IMR-90 (cell line): ENCODE results near the gene RAB19. TPM values are rescaled to one million over a fixed set of nuclear protein-coding genes. Genes with fewer than 3 reads are reported as not detected.

ENCODE experiments used
- ATAC-seq: fragments of 200-7000 bp; cut with Tn5 transposase; 2 replicates; pipeline ENCODE4 v1.9.1; 2020; ENCODE audit warnings: low read depth, mild to moderate bottlenecking, moderate library complexity
- BruUV-seq: library from RNA; stranded (reverse); fragments of 400-500 nt; replicated peaks from 2 replicates; lab custom pipeline; 2021; lab: Mats Ljungman, UMichigan
- CTCF ChIA-PET: fragments of 300-600 bp; formaldehyde crosslinking; extraction: SDS; loops from one replicate; lab custom pipeline; 2021; ENCODE audit warnings: antibody characterized with exemption; lab: Yijun Ruan, JAX
- POLR2A ChIA-PET: fragments of 300-600 bp; sonication (Branson Sonifier 250); formaldehyde crosslinking; loops from one replicate; lab custom pipeline; 2022; ENCODE audit warnings: antibody characterized with exemption; ENCODE audit not compliant: unreplicated experiment; lab: Charles Lee
- DNase-seq: peaks from one replicate; pipeline ENCODE4 v3.0.0; 2013
- H2AFZ ChIP-seq: replicated peaks from 2 replicates; pipeline ENCODE3; 2013; ENCODE audit warnings: low read length, mild to moderate bottlenecking; ENCODE audit not compliant: poor library complexity
- H2AK5ac ChIP-seq: 2 replicates; pipeline ENCODE4 v1.6.1; 2013; ENCODE audit warnings: low read depth, low read length, inconsistent platforms
- H2AK9ac ChIP-seq: replicated peaks from 2 replicates; pipeline ENCODE3; 2013; ENCODE audit warnings: mild to moderate bottlenecking, low read depth, low read length, moderate library complexity; ENCODE audit not compliant: poor library complexity
- H2BK120ac ChIP-seq: 2 replicates; pipeline ENCODE4 v1.6.1; 2013; ENCODE audit warnings: low read depth, low read length, inconsistent platforms
- H2BK15ac ChIP-seq: 3 replicates; pipeline ENCODE4 v1.6.1; 2013; ENCODE audit warnings: low read depth, low read length, inconsistent platforms
- H2BK20ac ChIP-seq: 2 replicates; pipeline ENCODE4 v1.6.1; 2013; ENCODE audit warnings: low read depth, mild to moderate bottlenecking, inconsistent platforms, low read length, moderate library complexity
- H2BK5ac ChIP-seq: 2 replicates; pipeline ENCODE4 v1.6.1; 2013; ENCODE audit warnings: mild to moderate bottlenecking, low read depth, low read length, inconsistent platforms; ENCODE audit not compliant: poor library complexity, severe bottlenecking
- H3K14ac ChIP-seq: replicated peaks from 2 replicates; pipeline ENCODE4 v1.6.1; 2013; ENCODE audit warnings: low read depth, low read length, inconsistent platforms
- H3K18ac ChIP-seq: 2 replicates; pipeline ENCODE4 v1.6.1; 2013; ENCODE audit warnings: low read depth, low read length, control low read depth
- H3K23ac ChIP-seq: 2 replicates; pipeline ENCODE4 v1.6.1; 2013; ENCODE audit warnings: low read depth, low read length, inconsistent platforms
- H3K27ac ChIP-seq: 2 replicates; pipeline ENCODE4 v1.5.1; 2013; ENCODE audit warnings: mild to moderate bottlenecking, control low read depth, low read length; ENCODE audit not compliant: insufficient read depth
- H3K27me3 ChIP-seq: 2 replicates; pipeline ENCODE4 v1.6.1; 2013; ENCODE audit warnings: low read length; ENCODE audit not compliant: control insufficient read depth, insufficient read depth
- H3K36me3 ChIP-seq: 2 replicates; pipeline ENCODE4 v1.6.1; 2013; ENCODE audit warnings: low read length, mixed read lengths; ENCODE audit not compliant: control insufficient read depth, insufficient read depth
- H3K4ac ChIP-seq: 2 replicates; pipeline ENCODE4 v1.6.1; 2013; ENCODE audit warnings: low read depth, low read length, inconsistent platforms
- H3K4me1 ChIP-seq: 2 replicates; pipeline ENCODE4 v1.6.1; 2013; ENCODE audit warnings: low read length, mixed read lengths; ENCODE audit not compliant: control insufficient read depth, insufficient read depth
- H3K4me2 ChIP-seq: 2 replicates; pipeline ENCODE4 v1.6.1; 2013; ENCODE audit warnings: low read depth, mild to moderate bottlenecking, control low read depth, low read length, moderate library complexity
- H3K4me3 ChIP-seq: 2 replicates; pipeline ENCODE4 v1.5.1; 2013; ENCODE audit warnings: low read depth, mild to moderate bottlenecking, control low read depth, low read length, moderate library complexity; ENCODE audit not compliant: insufficient read depth
- H3K56ac ChIP-seq: 2 replicates; pipeline ENCODE4 v1.6.1; 2013; ENCODE audit warnings: low read length, inconsistent platforms; ENCODE audit not compliant: insufficient read depth; ENCODE audit errors: extremely low read depth
- H3K79me1 ChIP-seq, 2 experiments: 2 replicates each; pipeline ENCODE4 v1.6.1; 2013; ENCODE audit warnings: low read length in 2 of 2, inconsistent platforms in 1 of 2, low read depth in 1 of 2
- H3K9ac ChIP-seq: 2 replicates; pipeline ENCODE4 v1.6.1; 2013; ENCODE audit warnings: low read depth, low read length, control low read depth
- H3K9me1 ChIP-seq: 2 replicates; pipeline ENCODE4 v1.6.1; 2013; ENCODE audit warnings: low read length, inconsistent platforms; ENCODE audit not compliant: insufficient read depth
- H3K9me3 ChIP-seq: 2 replicates; pipeline ENCODE4 v1.6.1; 2013; ENCODE audit warnings: low read length; ENCODE audit not compliant: control insufficient read depth, insufficient read depth
- H4K20me1 ChIP-seq: 2 replicates; pipeline ENCODE4 v1.6.1; 2013; ENCODE audit warnings: low read length, inconsistent platforms; ENCODE audit not compliant: insufficient read depth
- H4K5ac ChIP-seq: 2 replicates; pipeline ENCODE4 v1.6.1; 2013; ENCODE audit warnings: mild to moderate bottlenecking, low read depth, low read length, control low read depth
- H4K8ac ChIP-seq, 2 experiments: 2 replicates each; pipeline ENCODE4 v1.6.1; 2013; ENCODE audit warnings: low read depth in 2 of 2, low read length in 2 of 2, control low read depth in 1 of 2, inconsistent platforms in 1 of 2
- H4K91ac ChIP-seq: 2 replicates; pipeline ENCODE4 v1.6.1; 2013; ENCODE audit warnings: low read depth, low read length, inconsistent platforms; ENCODE audit not compliant: insufficient read depth
- BHLHE40 ChIP-seq: fragments of 150-350 bp; IDR thresholded peaks from 2 replicates; pipeline ENCODE4 v1.6.1; 2016; ENCODE audit warnings: mild to moderate bottlenecking, low read depth, low read length
- CEBPB ChIP-seq: IDR thresholded peaks from 2 replicates; pipeline ENCODE4 v1.6.1; 2012; ENCODE audit warnings: low read depth, low read length, improper control_type of control experiment
- CHD1 ChIP-seq: IDR thresholded peaks from 2 replicates; pipeline ENCODE4 v1.6.1; 2012; ENCODE audit warnings: low read depth, low read length, improper control_type of control experiment
- CTCF ChIP-seq: conservative IDR thresholded peaks from 2 replicates; pipeline ENCODE4 v1.5.1; 2012; ENCODE audit warnings: mild to moderate bottlenecking, low read depth, low read length, improper control_type of control experiment
- ELK1 ChIP-seq: fragments of 150-350 bp; IDR thresholded peaks from 2 replicates; pipeline ENCODE4 v1.6.1; 2016; ENCODE audit warnings: low read depth, mild to moderate bottlenecking, low read length, moderate library complexity, borderline replicate concordance
- FOS ChIP-seq: fragments of 150-350 bp; IDR thresholded peaks from 2 replicates; pipeline ENCODE4 v1.6.1; 2016; ENCODE audit warnings: low read depth, low read length
- MAFK ChIP-seq: IDR thresholded peaks from 2 replicates; pipeline ENCODE4 v1.6.1; 2012; ENCODE audit warnings: low read depth, low read length, improper control_type of control experiment
- MAZ ChIP-seq: IDR thresholded peaks from 2 replicates; pipeline ENCODE4 v1.6.1; 2012; ENCODE audit warnings: low read depth, mild to moderate bottlenecking, low read length, improper control_type of control experiment, moderate library complexity, borderline replicate concordance
- MXI1 ChIP-seq: IDR thresholded peaks from 2 replicates; pipeline ENCODE4 v1.6.1; 2012; ENCODE audit warnings: low read depth, mild to moderate bottlenecking, low read length, moderate library complexity, borderline replicate concordance
- NFE2L2 ChIP-seq: fragments of 150-350 bp; IDR thresholded peaks from 2 replicates; pipeline ENCODE4 v1.6.1; 2016; ENCODE audit warnings: low read depth, mild to moderate bottlenecking, low read length
- POLR2A ChIP-seq: IDR thresholded peaks from 2 replicates; pipeline ENCODE4 v1.6.1; 2012; ENCODE audit warnings: mild to moderate bottlenecking, low read depth, low read length
- RAD21 ChIP-seq: IDR thresholded peaks from 2 replicates; pipeline ENCODE4 v1.6.1; 2012; ENCODE audit warnings: low read length, improper control_type of control experiment
- RCOR1 ChIP-seq: IDR thresholded peaks from 2 replicates; pipeline ENCODE4 v1.6.1; 2012; ENCODE audit warnings: mild to moderate bottlenecking, low read length, improper control_type of control experiment; ENCODE audit not compliant: insufficient replicate concordance
- RFX5 ChIP-seq: IDR thresholded peaks from 2 replicates; pipeline ENCODE4 v1.8.0; 2012; ENCODE audit warnings: low read depth, mild to moderate bottlenecking, low read length, moderate library complexity
- SMC3 ChIP-seq: fragments of 150-350 bp; IDR thresholded peaks from 2 replicates; pipeline ENCODE4 v1.6.1; 2016; ENCODE audit warnings: low read depth, mild to moderate bottlenecking, antibody characterized with exemption, low read length, moderate library complexity
- USF2 ChIP-seq: fragments of 150-350 bp; IDR thresholded peaks from 2 replicates; pipeline ENCODE4 v1.6.1; 2017; ENCODE audit warnings: mild to moderate bottlenecking, antibody characterized with exemption, low read length, low read depth
- WGBS, 2 experiments: methylation state at CpG; one replicate each; pipeline versions ENCODE4 v1.1.5 to v1.1.7; 2013; ENCODE audit warnings: missing lambda C conversion rate in 2 of 2; ENCODE audit not compliant: insufficient read length in 1 of 2; ENCODE audit errors: extremely low coverage in 2 of 2; 5-methylcytosine and 5-hydroxymethylcytosine counted together
- dilution Hi-C: fragments of 300-500 bp; cut with HindIII; formaldehyde crosslinking; loops from one replicate; pipeline ENCODE4 v1.14.3; 2018; ENCODE audit warnings: low sequenced_read_pairs; ENCODE audit not compliant: unreplicated experiment
- in situ Hi-C: fragments of 300-500 bp; cut with MboI; formaldehyde crosslinking; loops from 3 replicates; pipeline ENCODE4 v1.14.3; 2019; ENCODE audit warnings: low sequenced_read_pairs, inconsistent platforms, mixed read lengths
- intact Hi-C: fragments of 100-400 bp; cut with micrococcal nuclease; formaldehyde crosslinking; loops from 2 replicates; pipeline ENCODE4 v1.10.0; 2022
- polyA plus RNA-seq, 3 experiments: library from polyadenylated mRNA; depleted of rRNA; stranded (reverse); fragments of >200 nt; gene quantifications; 2 replicates each; pipeline ENCODE4 v1.2.3, GENCODE V29; 2012; ENCODE audit warnings: low replicate concordance in 1 of 3
- total RNA-seq: library from RNA; depleted of rRNA; stranded (reverse); fragments of >200 nt; gene quantifications from 2 replicates; pipeline ENCODE4 v1.2.3, GENCODE V29; 2012

The RAB19 gene
- total and polyA plus RNA-seq, 2 of the 4 experiments (the other 2 are of a cell fraction) = not detected

GRCh38 chr7:140446467-140446866 lies 42.6 kb downstream of the RAB19 start:
- H3K9ac ChIP-seq = no peak overlapping the region
- H2BK120ac ChIP-seq = no peak overlapping the region
- in situ Hi-C loops = no loop called here
- H3K23ac ChIP-seq = no peak overlapping the region
- H2AFZ ChIP-seq = no peak overlapping the region
- H4K8ac ChIP-seq = no peak overlapping the region
- no peaks in the 10 kb centered on the region for H3K36me3 ChIP-seq
- ChIA-PET POLR2A (no interaction called here), CTCF (no interaction called here)
- H3K4me3 ChIP-seq = no peak overlapping the region
- no peak overlapping the region for H4K91ac ChIP-seq
- no peak for DNase-seq
- no peaks in the 10 kb centered on the region for H3K27me3 ChIP-seq
- BruUV-seq = no TSS peak
- H3K27ac ChIP-seq = no peak overlapping the region
- no peak overlapping the region for H3K4me2 ChIP-seq
- peaks cover 7% of the 10 kb centered on the region; the same call in 1 of the 2 replicates for H3K9me1 ChIP-seq
- H3K79me1 ChIP-seq = no peaks in the 10 kb centered on the region
- no peak overlapping the region for H2BK15ac ChIP-seq
- no peak overlapping the region for H3K4ac ChIP-seq
- no peak overlapping the region for H2BK5ac ChIP-seq
- H3K4me1 ChIP-seq = no peaks in the 10 kb centered on the region
- no peak overlapping the region for H3K56ac ChIP-seq
- TF ChIP-seq POLR2A = no peak
- no peak for TF ChIP-seq CHD1
- TF ChIP-seq ELK1 = no peak
- TF ChIP-seq RFX5 = no peak
- TF ChIP-seq SMC3 = no peak
- no peak for TF ChIP-seq MXI1
- TF ChIP-seq MAFK = no peak
- no peak for TF ChIP-seq MAZ
- TF ChIP-seq CTCF = no peak
- TF ChIP-seq FOS = no peak
- no peak for TF ChIP-seq CEBPB
- no peak for TF ChIP-seq BHLHE40
- no peak for TF ChIP-seq USF2
- TF ChIP-seq NFE2L2 = no peak
- no peak for TF ChIP-seq RCOR1
- no peak for TF ChIP-seq RAD21
- H4K20me1 ChIP-seq = no peaks in the 10 kb centered on the region
- H3K18ac ChIP-seq = no peak overlapping the region
- intact Hi-C loops = no loop called here
- ATAC-seq = no peak
- no peak overlapping the region for H2AK5ac ChIP-seq
- dilution Hi-C loops = no loop called here
- no peaks in the 10 kb centered on the region for H3K9me3 ChIP-seq
- H4K5ac ChIP-seq = no peak overlapping the region
- no peak overlapping the region for H2AK9ac ChIP-seq
- no peak overlapping the region for H2BK20ac ChIP-seq
- H3K14ac ChIP-seq = no peak overlapping the region
- no CpG with 5 or more reads among the region's 11 CpGs for WGBS, 2 experiments
